GM21423 (cell line): ENCODE data around the gene KRTAP10-2.
"Not testable (repeated sequence)": the region's sequence is repeated elsewhere in the genome, so short reads cannot be mapped to it uniquely, and the experiment has no call there.

Experiments
- ATAC-seq: cut with Tn5 transposase; IDR thresholded peaks from one replicate; pipeline ENCODE4 v1.9.1; 2021; ENCODE audit warnings: mild to moderate bottlenecking, moderate library complexity; ENCODE audit not compliant: unreplicated experiment

KRTAP10-2 gene

GRCh38 chr21:44551340-44551961 is at the start of gene KRTAP10-2:
Gene KRTAP10-2, minus strand, starts transcription at chr21:44551505. Its CDS starts 47 bp downstream, at chr21:44551458.
- no peak for ATAC-seq

DNA sequence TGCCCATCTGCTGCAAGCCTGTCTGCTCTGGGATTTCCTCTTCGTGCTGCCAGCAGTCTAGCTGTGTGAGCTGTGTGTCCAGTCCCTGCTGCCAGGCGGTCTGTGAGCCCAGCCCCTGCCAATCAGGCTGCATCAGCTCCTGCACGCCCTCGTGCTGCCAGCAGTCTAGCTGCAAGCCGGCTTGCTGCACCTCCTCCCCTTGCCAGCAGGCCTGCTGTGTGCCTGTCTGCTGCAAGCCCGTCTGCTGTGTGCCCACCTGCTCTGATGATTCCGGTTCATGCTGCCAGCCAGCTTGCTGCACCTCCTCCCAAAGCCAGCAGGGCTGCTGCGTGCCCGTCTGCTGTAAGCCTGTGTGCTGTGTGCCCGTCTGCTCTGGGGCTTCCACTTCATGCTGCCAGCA is 49.8 kb upstream of the KRTAP10-2 start:
- not testable (repeated sequence) for ATAC-seq

DNA sequence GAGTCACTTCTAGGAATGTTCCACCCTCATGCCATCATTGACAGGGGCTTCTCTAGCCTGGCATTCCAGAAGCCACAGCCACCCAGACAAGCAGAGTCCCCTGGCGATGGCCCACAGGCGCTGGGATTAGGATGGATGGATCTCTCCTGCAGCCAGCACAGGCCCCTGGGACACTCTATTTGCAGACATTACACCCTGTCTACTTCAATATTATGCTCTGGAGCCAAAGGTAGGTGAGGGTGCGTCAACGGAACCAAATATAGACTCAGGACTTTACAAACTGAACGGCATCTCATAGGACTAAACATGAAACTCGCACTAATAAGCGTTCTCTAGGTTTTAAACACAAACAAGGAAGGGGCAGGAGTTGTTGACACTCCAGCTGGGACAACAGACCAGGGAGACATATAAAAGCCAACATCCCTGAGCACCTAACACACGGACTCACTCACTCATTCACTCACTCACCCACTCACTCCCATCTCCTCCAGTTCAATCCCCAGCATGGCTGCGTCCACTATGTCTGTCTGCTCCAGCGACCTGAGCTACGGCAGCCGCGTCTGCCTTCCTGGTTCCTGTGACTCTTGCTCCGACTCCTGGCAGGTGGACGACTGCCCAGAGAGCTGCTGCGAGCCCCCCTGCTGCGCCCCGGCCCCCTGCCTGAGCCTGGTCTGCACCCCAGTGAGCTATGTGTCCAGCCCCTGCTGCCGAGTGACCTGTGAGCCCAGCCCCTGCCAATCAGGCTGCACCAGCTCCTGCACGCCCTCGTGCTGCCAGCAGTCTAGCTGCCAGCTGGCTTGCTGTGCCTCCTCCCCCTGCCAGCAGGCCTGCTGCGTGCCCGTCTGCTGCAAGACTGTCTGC is 49.0 kb upstream of the KRTAP10-2 start, which contains the start of gene KRTAP10-7:
KRTAP10-7 (plus strand) TSS at position 480 of the 861 bp plus-strand sequence; CDS start at position 505, 25 bp downstream.
- ATAC-seq = not testable (repeated sequence)

DNA sequence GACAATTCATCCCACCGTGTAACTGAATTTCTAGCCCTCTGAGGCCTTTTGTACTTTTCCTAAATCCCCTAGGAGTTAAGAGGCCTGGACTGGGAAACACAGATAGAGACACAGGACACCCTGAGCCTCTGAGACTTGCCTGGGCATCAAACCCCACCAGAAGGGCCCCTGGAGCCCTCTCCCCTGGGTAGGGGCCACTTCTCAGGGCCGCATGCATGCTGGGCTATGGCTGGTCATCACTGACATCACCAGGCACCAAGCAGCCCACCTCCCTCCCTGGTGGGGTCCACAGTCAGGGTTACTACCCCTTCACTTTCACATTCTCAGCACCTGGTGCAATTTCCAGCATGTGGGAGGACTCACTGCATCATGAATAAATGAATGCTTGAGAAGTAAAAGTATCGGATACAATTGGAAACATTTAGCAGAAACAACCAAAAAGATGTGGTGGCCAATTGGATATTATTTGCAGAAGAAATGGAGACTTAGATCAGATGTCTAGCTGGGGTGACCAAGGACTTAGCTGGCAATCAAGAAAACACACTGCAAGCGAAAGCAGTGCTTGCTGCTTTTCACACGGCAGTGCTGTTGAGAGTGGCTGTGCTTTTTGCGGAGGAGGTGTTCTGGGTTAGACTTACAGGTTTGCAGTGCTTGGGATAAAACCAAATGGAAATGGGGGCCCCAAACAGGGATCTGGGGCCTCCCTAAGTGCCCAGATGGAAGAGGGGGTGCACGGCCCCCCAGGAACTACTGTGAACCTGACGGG is 48.1 kb upstream of the KRTAP10-2 start:
- ATAC-seq = no peak

DNA sequence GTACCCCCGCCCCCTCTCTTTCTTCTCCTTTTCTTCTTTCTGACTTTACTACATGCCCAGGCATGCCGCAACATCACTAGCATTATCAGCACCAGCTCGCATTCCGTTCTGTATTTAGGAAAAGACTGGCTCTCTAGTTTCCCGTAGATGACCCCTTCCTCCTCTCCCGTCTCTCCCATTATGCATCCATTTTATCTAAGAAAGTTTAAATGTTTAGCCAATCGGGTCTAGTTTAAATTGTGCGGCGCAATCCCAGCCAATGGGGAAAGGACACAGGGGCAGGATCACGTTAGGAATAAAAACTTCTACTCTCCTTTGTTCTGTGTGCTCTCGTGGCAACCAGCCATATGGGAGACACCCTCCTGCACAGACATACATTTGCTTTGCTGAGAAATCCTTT is 46.8 kb upstream of the KRTAP10-2 start:
- ATAC-seq = no peak

- ATAC-seq = no peak
Measured at GRCh38 chr21:44596068-44596725, 44.9 kb upstream of the KRTAP10-2 start.

- no peak for ATAC-seq
Measured at GRCh38 chr21:44595524-44595923, 44.2 kb upstream of the KRTAP10-2 start.

GRCh38 chr21:44594406-44594916 is 43.2 kb upstream of the KRTAP10-2 start:
- ATAC-seq = no peak

DNA sequence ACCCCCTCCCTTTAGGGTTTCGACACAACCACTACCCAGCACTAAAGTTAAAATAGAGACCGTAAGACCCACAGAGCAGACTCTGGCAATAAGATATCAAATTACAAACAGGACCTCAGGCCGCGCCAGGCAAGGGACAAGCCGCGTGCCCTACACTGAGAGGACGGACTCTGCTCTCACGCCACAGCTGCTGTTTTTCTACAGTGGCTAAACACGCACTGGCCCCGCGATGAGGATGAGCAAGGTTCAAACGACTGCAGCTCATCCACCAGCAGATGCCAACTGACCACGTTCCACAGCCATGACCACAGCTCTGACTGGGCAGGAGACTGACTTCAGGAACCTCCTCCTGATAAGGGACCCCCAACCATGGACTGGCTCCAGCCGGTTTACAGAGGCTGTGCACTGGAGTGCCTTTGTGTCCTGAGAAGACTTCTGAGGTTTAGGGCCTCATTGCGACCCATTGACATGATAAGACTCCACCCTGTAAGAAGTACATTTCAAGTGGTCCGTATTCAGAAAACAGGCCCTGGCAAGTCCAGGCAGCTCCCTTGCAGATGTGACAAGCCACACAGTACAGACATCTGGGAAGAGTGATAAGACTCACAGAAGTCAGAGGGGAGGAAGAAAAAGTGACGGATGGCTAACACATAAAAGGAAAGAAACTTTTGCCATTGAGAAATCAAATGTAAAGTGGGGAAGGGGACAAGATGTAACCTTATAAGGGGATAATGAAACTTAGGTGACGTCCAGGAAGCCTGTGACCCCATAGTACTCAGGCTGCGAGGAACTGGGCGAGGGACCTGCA is 42.5 kb upstream of the KRTAP10-2 start:
- no peak for ATAC-seq

DNA sequence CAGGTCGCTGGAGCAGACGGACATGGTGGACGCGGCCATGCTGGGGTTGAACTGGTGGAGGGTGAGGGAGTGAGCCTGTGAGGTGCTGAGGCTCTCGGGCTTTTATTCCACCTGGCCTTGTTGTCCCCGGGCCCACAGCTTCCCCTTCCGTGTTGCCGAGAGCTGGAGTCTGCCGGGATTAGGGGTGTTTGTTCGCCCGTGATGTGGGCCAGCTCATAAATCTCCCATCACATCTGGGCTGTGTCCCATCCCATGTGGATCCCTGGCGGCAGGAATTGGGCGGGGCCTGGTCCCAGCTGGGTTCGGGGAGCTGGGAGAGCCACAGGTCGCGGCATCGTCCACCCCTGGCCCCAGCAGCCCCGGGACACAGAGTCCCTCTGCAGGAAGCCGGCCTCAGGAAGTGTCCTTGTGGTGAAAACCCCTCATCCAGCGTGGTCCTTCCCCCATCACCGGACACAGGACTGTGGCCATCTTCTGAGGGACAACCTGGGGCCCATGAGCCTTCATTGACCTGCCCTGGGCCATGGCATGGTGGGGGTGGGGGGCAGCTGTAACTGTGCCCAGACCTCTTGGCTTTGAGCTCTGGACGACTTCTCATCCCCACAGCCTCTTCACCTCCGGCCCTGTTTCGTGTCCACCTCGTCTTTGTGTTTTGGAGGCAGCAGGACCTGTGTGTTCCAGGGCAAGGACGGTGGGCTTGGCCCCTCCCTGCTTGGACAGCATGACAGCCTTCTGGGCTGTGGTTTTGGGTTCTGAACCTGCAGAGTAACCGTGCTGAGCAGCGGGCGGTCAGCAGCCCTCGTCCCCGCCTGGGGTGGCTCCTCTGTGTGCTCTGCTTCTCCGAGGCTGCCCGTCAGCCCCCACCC is 41.4 kb upstream of the KRTAP10-2 start, which contains the start of gene KRTAP10-6:
KRTAP10-6 (minus strand) TSS at position 60 of the 866 bp plus-strand sequence; CDS start at position 39, 21 bp downstream.
- no peak for ATAC-seq

DNA sequence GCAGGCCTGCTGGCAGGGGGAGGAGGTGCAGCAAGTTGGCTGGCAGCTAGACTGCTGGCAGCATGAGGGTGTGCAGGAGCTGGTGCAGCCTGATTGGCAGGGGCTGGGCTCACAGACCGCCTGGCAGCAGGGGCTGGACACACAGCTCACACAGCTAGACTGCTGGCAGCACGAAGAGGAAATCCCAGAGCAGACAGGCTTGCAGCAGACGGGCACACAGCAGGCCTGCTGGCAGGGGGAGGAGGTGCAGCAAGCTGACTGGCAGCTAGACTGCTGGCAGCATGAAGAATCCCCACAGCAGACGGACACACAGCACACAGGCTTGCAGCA is 40.5 kb upstream of the KRTAP10-2 start:
- not testable (repeated sequence) for ATAC-seq

DNA sequence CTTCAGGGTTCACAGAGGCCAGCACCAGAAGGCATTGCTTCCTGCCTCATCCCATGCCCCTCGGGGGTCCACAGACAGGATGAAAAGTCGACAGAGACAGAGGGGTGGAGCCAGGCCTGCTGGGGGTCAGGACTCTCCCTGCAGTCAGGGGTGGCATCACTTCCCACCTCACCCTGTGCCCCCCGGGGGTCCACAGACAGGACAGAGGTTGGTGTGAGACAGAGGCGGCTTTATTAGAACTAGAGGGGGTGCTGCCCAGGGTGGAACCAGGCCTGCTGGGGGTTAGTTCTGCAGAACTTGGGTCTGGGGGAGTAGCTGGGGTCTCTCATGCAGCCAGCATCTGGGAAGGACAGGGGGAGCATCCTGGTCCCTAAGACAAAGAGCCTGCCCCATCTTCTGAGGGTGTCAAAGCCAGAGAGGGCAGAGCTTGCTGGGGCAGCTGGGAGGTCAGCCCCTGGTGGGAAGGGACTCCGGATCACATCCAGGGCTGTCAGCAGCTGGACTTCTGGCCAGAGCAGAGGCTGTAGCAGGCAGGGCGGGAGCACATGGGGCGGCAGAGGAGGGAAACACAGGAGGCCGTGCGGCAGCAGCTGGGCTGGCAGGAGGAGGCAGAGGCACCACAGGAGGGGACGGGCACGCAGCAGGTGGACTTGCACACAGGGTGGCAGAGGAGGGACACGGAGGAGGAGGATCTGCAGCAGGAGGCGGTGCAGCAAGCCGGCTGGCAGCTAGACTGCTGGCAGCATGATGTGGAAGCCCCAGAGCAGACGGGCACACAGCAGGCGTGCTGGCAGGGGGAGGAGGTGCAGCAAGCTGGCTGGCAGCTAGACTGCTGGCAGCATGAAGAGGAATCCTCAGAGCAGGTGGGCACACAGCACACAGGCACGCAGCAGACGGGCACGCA is 39.8 kb upstream of the KRTAP10-2 start:
- ATAC-seq = not testable (repeated sequence)

DNA sequence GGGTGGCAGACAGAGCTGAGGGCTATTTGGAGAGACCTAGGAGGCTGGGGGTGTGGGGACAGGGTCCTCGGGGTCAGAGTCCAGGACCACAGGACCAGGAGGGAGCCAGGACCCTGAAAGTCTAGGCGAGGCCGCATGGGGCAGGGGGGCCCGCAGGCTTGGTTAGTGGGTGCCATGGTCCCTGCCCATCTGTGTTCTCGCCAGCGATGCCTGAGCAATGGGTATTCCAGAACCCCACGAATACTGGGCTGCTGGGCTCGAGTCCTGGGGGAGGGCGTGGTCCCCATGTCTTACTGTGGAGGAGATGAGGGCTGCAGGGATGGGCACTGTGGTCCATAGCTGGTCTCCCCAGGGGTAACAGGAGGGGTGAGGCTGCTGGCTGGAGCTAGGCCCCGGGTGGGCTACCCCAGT is 39.0 kb upstream of the KRTAP10-2 start:
- ATAC-seq = no peak

- no peak for ATAC-seq
Measured at GRCh38 chr21:44589586-44590305, 38.4 kb upstream of the KRTAP10-2 start.

DNA sequence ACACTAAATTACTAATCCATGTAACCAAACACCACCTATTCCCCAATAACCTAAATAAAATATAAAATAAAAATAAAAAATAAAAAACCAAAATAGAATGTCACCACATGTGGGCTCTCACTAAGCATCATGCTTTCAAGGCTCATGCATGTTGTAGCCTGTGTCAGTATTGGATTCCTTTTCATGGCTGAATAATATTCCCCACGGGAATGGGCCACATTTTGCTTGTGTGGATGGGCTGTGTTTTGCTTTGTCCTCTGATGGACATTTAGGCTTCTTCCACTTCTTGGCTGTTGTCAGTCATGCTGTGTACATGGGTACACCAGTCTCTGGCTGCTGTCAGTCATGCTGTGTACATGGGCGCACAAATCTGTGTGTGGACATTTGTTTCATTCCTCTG is 37.8 kb upstream of the KRTAP10-2 start:
- ATAC-seq = no peak

GRCh38 chr21:44585892-44586291 is 34.6 kb upstream of the KRTAP10-2 start:
- ATAC-seq = no peak

- ATAC-seq = no peak
Measured at GRCh38 chr21:44583800-44584147, 32.5 kb upstream of the KRTAP10-2 start.
